NCI-H146 treated with DMSO at 0.1 percent for 48 hours (cell line): Measurements from ENCODE around the gene SERPINE1.
A peak's percentile ranks its signal among the peaks of the same experiment; 100 is the strongest.

Experiments used
- DNase-seq: peaks from one replicate; lab custom pipeline; 2025; ENCODE audit not compliant: unreplicated experiment; lab: John Stamatoyannopoulos, UW

SERPINE1 gene

GRCh38 chr7:101151908-101152651 is 25.2 kb downstream of the SERPINE1 start:
- no peak for DNase-seq

- peak; percentile 89 for DNase-seq
These were observed 27.2 kb downstream of the SERPINE1 start, which contains the start of gene AP1S1 for GRCh38 chr7:101153969-101154692. AP1S1 (plus strand) TSS chr7:101154476; CDS start chr7:101154515, 39 bp downstream.

GRCh38 chr7:101154693-101155102 is 27.8 kb downstream of the SERPINE1 start:
- no peak for DNase-seq

DNA sequence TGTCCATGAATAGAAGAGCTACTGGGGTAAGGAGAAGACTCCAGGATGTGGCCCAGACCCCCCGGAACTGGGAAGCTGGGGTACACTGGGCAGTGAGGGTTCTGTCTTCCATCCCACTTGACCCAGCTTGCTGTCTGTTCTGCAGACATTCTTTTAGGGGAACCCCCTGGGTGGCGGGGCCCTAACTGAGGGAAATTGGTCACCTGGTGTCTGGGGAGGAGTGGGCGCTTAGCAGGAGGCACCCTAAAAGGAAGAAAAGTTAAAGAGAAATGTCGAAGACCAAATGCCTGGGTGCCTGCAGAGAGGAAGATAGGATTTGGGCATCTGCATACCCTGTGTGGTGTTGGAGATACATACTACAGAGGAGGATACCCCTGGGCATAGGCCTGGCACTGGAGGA is 28.4 kb downstream of the SERPINE1 start:
- DNase-seq = no peak

GRCh38 chr7:101156277-101156676 is 29.4 kb downstream of the SERPINE1 start:
- DNase-seq = no peak

DNA sequence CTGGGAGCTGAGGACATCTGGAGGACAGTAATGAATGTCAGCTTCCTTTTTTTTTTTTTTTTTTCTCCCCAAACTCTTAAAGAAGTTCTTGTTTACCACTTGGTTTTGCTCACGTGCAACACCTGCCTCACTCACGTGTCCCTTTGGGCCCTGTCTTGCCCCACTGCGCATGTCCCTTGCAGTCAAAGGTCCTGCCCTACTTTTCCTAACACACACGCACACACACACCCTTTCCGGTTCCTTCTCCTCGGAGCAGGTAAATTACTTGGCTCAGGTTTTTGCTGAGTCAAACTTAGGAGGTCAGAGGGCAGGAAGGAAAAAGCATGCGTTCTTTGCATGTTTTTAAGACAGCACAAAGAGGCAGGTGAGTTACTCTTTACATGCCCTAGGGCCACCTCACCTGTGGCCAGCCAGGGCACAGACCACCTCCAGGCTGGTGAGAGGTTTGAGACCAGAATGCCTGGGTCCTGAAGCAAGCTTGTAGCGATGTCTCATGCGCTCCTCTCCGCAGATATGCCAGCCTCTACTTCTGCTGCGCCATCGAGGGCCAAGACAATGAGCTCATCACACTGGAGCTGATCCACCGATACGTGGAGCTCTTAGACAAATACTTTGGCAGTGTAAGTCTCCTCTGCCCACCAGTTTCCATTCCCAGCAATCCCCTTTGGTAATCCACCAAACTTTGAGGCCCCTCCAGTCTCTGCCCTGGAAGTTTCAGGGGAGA is 30.1 kb downstream of the SERPINE1 start:
- no peak for DNase-seq

DNA sequence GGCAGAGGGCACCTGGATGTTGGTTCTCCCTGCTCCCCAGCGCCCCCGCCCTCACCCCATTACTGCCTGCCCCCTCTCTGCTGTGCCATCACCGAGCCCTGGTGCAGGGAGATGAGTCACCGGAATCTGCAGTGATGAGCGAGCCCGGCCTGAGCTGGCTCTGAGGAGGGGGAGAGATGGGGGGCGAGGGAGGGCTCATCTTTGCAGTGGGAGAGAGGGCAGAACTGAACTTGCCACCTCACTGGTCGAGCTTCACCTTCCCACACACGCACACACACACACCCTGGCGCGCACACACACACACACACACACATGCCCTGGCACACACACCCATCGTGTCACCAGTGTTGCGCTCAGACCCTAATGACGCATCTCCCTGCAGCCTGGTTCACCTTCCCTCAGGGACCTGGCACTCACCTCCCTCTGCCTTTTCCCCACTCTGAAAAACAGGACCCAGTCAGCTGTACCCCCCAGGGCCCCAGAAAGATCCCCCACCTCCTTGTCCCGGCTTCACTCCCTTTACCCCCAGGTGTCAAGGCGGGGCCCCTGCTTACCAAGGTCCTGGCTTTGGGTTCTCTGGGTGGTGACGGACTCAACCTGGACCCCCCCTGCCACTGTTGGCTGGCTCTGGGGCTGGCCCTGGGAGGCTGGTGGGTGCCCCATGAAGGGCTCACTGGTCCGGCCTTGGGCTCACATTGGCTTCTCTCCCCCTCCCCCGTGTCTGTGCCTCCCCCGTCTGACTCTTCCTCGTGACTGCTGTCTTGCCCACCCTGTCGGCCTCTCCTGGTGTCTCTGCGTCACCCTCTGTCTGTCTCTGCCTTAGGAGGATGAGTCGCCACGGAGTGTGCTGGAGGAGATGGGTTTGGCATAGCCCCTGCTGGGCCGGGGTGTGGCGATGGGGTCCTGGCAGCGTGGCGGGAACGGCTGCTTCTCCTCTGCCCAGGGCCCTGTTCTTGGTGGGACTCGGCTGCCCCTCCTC is 33.1 kb downstream of the SERPINE1 start:
- no peak for DNase-seq

DNA sequence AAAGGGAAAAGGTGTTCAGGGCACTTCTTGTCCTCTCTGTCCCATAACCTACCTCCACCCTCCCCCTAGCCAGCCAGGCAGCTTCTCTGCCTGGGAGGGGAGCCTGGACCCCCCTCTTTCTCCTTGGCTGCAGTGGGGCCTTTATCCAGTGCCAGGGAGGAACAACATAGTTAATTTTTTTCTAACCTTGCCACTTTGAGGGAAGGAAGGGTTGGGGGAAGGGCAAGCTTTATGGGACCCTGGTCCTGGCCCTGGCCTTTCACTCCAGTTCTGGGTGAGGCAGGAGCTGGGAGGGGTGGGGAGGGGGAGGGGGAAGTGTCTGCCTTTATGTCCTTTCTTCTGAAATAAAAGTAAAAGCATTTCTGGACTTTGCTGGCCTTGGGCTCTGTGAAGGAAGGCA is 34.0 kb downstream of the SERPINE1 start:
- no peak for DNase-seq

DNA sequence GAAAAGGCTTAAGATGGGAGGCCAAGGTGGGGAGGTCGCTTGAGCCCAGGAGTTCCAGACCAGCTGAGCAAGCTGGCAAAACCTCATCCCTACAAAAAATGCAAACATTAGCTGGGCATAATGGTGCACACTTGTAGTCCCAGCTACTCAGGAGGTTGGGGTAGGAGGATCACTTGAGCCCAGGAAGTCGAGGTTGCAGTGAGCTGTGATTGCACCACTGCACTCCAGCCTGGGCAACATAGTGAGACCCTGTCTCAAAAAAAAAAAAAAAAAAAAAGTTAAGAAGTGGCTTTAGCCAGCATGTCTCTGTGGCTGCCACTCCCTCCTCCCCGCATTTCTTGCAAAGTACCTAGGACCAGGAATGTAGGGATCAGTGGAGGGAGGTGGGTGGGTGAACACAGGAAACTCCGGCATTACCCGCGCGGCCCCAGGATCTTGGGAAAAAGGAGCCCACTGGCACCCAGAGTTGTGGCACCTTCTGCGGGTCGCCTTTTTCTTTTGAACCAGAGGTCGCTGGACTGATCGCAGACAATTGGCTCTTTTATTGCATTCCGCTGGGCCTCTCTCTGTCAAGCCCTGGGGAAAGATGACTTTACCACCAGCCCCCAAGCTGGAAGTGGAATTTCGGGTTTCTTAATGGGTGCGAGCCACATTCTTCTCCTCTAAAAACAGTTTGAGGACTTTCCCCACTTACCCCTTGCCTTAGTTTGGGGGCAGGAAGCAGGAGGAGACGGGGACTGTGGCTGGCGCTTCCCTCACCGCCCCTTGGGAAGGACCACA is 35.0 kb downstream of the SERPINE1 start:
- no peak for DNase-seq

DNA sequence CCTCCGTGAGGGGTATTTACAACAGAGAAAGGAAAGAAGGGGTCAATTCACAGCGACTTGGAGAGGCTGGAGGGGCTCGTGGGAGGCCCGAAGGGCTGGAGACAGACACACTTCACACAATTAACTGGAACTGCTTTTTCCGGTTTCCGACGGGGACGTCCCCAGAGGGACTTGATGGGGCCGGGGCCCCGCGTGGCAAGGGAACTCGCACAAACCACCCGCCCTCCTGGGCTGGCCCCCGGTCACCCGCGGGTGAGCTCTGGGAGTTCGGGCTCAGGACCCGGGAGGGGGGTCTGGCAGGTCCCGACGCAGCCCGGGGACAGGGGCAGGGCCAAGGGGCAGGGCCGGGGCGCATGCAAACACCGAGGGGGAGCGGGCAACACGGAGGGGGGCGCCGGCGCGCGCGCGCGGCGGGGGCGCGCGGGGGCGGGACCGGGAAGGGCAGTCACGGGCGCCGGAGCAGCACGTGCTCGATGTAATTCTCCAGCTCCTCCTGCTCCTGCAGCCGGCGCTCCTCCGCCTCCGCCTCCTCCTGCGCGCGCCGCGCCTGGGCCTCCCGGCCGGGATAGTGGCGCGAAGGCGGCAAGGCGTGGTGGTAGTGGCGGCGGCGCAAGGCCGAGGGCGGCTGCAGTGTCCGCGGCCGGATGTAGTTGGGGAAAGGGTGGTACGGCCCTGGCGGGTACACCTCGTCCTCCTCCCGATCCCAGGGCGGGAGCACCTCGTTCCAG is 35.8 kb downstream of the SERPINE1 start:
- DNase-seq = peak; percentile 60

GRCh38 chr7:101163279-101164070 is 36.6 kb downstream of the SERPINE1 start:
- DNase-seq = peak; percentile 75

- DNase-seq = no peak
These were observed 37.4 kb downstream of the SERPINE1 start for GRCh38 chr7:101164071-101164840.

DNA sequence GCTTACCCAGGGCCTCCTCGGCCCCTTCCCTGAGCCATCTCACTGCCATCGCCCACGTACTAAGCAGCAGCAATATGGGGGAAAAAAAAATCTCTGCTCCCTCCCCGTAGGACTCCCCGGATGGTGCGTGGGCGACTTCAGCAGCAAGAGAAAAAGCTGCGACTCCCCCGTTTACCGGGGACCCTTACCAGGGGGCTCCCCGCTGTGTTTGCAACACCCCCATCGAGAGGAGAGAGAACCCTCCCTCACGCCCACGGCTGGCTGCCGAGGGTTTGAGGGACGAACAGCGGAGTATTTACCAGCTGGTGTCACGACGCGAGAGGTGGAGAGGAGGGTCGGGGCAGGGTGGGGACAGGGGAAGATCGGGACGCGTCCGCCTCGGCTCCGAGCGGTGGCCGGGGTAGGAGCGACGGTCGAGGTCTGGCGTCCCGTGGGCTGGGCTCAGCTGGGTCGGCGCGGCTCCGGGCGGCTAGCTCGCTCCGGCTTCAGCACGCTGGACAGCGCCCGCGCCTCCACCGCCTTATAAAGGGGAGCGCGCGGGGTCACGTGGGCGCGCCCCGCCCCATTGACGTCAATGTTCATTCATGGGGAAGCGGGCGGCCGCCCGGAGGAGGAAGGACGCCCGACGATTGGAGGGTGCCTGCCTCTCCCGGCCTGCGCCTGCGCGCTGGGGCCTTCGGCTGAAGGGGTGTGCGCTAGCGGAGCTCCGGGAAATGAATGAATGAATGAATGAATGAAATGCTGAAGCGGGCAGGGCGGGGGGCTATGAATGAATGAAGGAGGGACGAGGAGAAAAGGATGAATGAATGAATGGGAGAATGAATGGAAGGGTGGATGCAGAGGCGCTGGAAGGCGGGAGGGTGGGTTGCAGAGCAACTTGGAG is 38.4 kb downstream of the SERPINE1 start, which contains the start of gene VGF:
VGF (minus strand) TSS at position 495 of the 883 bp plus-strand sequence. CDS start 726 bp downstream, outside the sequence.
- DNase-seq = peak; percentile 80

GRCh38 chr7:101165958-101166647 is 39.2 kb downstream of the SERPINE1 start:
- DNase-seq = no peak

- no peak for DNase-seq
These were observed 39.7 kb downstream of the SERPINE1 start for GRCh38 chr7:101166648-101166908.
